GM18505 (cell line): ENCODE data around the gene CANT1.

ENCODE experiments used
- ATAC-seq: cut with Tn5 transposase; IDR thresholded peaks from one replicate; pipeline ENCODE4 v1.9.1; 2021; ENCODE audit not compliant: unreplicated experiment
- POLR2A ChIP-seq: IDR thresholded peaks from 4 replicates; pipeline ENCODE4 v1.6.1; 2011; ENCODE audit warnings: borderline replicate concordance; ENCODE audit not compliant: insufficient read depth, insufficient read length; ENCODE audit errors: extremely low read depth

Gene CANT1

GRCh38 chr17:79047291-79047920 is 37.8 kb upstream of the CANT1 start:
- no peak for TF ChIP-seq POLR2A
- ATAC-seq = no peak

- no peak for ATAC-seq
These were observed 37.3 kb upstream of the CANT1 start for GRCh38 chr17:79046916-79047280.

GRCh38 chr17:79046197-79046915 is 36.8 kb upstream of the CANT1 start:
- ATAC-seq = no peak
- TF ChIP-seq POLR2A = no peak

More at GRCh38 chr17:79046916-79047280, 37.3 kb upstream of the CANT1 start:
- TF ChIP-seq POLR2A = no peak

- TF ChIP-seq POLR2A = no peak
- no peak for ATAC-seq
These were observed 36.3 kb upstream of the CANT1 start for GRCh38 chr17:79045842-79046196.

GRCh38 chr17:79045001-79045729 is 35.6 kb upstream of the CANT1 start:
- ATAC-seq = no peak
- TF ChIP-seq POLR2A = no peak

GRCh38 chr17:79044462-79044861 is 34.9 kb upstream of the CANT1 start:
- ATAC-seq = no peak
- TF ChIP-seq POLR2A = no peak

- TF ChIP-seq POLR2A = no peak
- no peak for ATAC-seq
These were observed 34.4 kb upstream of the CANT1 start for GRCh38 chr17:79043931-79044320.

- TF ChIP-seq POLR2A = no peak
- no peak for ATAC-seq
These were observed 33.8 kb upstream of the CANT1 start for GRCh38 chr17:79043191-79043930.

- no peak for ATAC-seq
- TF ChIP-seq POLR2A = no peak
These were observed 33.0 kb upstream of the CANT1 start for GRCh38 chr17:79042421-79043190.

- TF ChIP-seq POLR2A = no peak
These were observed 32.3 kb upstream of the CANT1 start for GRCh38 chr17:79041723-79042420.

GRCh38 chr17:79041041-79041570 is 31.5 kb upstream of the CANT1 start:
- no peak for TF ChIP-seq POLR2A
- no peak for ATAC-seq

More at GRCh38 chr17:79041723-79042420, 32.3 kb upstream of the CANT1 start:
- no peak for ATAC-seq

GRCh38 chr17:79039886-79040285 is 30.3 kb upstream of the CANT1 start:
- ATAC-seq = no peak
- TF ChIP-seq POLR2A = no peak
